Fibroblast of lung (primary cell): ENCODE data around the gene NT5DC3. TPM values are rescaled to one million over a fixed set of nuclear protein-coding genes. Genes with fewer than 3 reads are reported as not detected.
A peak's percentile ranks its signal among the peaks of the same experiment; 100 is the strongest.

Source experiments
- DNase-seq, 2 donors: peaks; one replicate each; pipeline versions ENCODE4 v3.0.0 to v3.0.0-alpha.2; 2010; ENCODE audit warnings: low read depth in 2 of 2
- H2AFZ ChIP-seq: 2 replicates; pipeline ENCODE4 v1.5.1; 2012; ENCODE audit warnings: low read length, control low read depth, inconsistent platforms
- H3K27ac ChIP-seq: 2 replicates; pipeline ENCODE4 v1.5.1; 2011; ENCODE audit warnings: low read length, control low read depth; ENCODE audit not compliant: insufficient read depth
- H3K27me3 ChIP-seq: 2 replicates; pipeline ENCODE4 v1.5.1; 2011; ENCODE audit warnings: mild to moderate bottlenecking, low read length; ENCODE audit not compliant: control insufficient read depth, insufficient read depth
- H3K36me3 ChIP-seq: 2 replicates; pipeline ENCODE4 v1.5.1; 2011; ENCODE audit warnings: low read length; ENCODE audit not compliant: control insufficient read depth, insufficient read depth
- H3K4me1 ChIP-seq: 2 replicates; pipeline ENCODE4 v1.5.1; 2011; ENCODE audit warnings: low read length; ENCODE audit not compliant: control insufficient read depth, insufficient read depth; ENCODE audit errors: extremely low read depth
- H3K4me2 ChIP-seq: 2 replicates; pipeline ENCODE4 v1.5.1; 2011; ENCODE audit warnings: low read length, control low read depth; ENCODE audit not compliant: insufficient read depth; ENCODE audit errors: extremely low read depth
- H3K4me3 ChIP-seq, 4 experiments: fragments of 200-600 bp in 1 of 4; sonication (generic) in 1 of 4; replicated peaks in 1 of 4; 2 replicates each; pipeline ENCODE4 v1.5.1; 2011 to 2016; ENCODE audit warnings: low read length in 4 of 4, low read depth in 3 of 4, mild to moderate bottlenecking in 3 of 4, control low read depth in 2 of 4, inconsistent platforms in 1 of 4, mixed read lengths in 1 of 4; ENCODE audit not compliant: insufficient read depth in 1 of 4; ENCODE audit errors: control extremely low read depth in 1 of 4
- H3K79me2 ChIP-seq: 2 replicates; pipeline ENCODE4 v1.5.1; 2012; ENCODE audit warnings: mild to moderate bottlenecking, low read length, inconsistent platforms; ENCODE audit not compliant: control insufficient read depth, insufficient read depth
- H3K9ac ChIP-seq: 2 replicates; pipeline ENCODE4 v1.5.1; 2011; ENCODE audit warnings: mild to moderate bottlenecking, low read length, control low read depth; ENCODE audit not compliant: insufficient read depth
- H3K9me3 ChIP-seq: 2 replicates; pipeline ENCODE4 v1.5.1; 2012; ENCODE audit warnings: low read depth, low read length; ENCODE audit not compliant: control insufficient read depth, insufficient read depth
- H4K20me1 ChIP-seq: 2 replicates; pipeline ENCODE4 v1.5.1; 2011; ENCODE audit warnings: low read length; ENCODE audit not compliant: control insufficient read depth, insufficient read depth; ENCODE audit errors: extremely low read depth
- EZH2 ChIP-seq: IDR thresholded peaks from 2 replicates; pipeline ENCODE4 v1.5.1; 2012; ENCODE audit warnings: low read length, control low read depth, mild to moderate bottlenecking; ENCODE audit errors: missing control alignments
- polyA plus RNA-seq, 2 donors: library from polyadenylated mRNA; depleted of rRNA in 1 of 2; stranded (reverse) in 1 of 2; unstranded in 1 of 2; fragments of >200 nt; gene quantifications; 2 replicates each; pipeline ENCODE4 v1.2.1, GENCODE V29; 2011 to 2012; ENCODE audit warnings: missing spikeins in 1 of 2
- total RNA-seq: library from RNA; depleted of rRNA; stranded (reverse); fragments of >200 nt; gene quantifications from 2 replicates; pipeline ENCODE4 v1.2.1, GENCODE V29; 2014
- TF ChIP-seq, protein P1 (sequence below), 2 donors: IDR thresholded peaks in 1 of 2; conservative IDR thresholded peaks in 1 of 2; 1 replicate in 1 of 2; 2 replicates in 1 of 2; pipeline ENCODE4 v1.5.1; 2011 to 2012; ENCODE audit warnings: low read length in 2 of 2, control low read depth in 1 of 2, inconsistent platforms in 1 of 2, low read depth in 1 of 2, mild to moderate bottlenecking in 1 of 2

The NT5DC3 gene
- total and polyA plus RNA-seq, 2 donors (not counting 1 experiment from before 2014, with no cell fraction given) = 4.1 to 10.4 TPM

DNA sequence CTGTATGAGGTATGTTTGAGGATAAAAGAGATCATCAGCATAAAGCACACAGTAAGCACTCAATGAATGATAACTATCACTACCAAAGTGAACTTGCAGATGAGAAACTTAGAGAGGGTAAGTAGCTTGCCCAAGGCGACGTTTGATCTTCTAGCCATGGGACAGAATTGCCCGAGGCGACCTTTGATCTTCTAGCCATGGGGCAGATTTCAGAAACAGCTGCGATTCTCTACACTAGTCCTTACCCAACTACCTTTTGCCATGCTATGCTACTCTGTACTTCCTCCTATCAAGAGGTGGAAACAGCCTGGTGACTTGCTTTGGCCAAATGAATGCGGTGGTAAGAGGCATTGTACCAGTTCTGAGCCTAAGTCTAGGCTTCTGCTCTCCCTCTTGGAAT lies 23.7 kb upstream of the NT5DC3 start:
- Histone ChIP-seq H3K4me3 (no peak overlapping the region), H3K4me1 (no peaks in the 10 kb centered on the region), H3K9ac (no peak overlapping the region), H3K36me3 (no peaks in the 10 kb centered on the region), H4K20me1 (no peaks in the 10 kb centered on the region), H3K27ac (no peak overlapping the region), H3K4me2 (no peak overlapping the region), H2AFZ (no peak overlapping the region), H3K9me3 (no peaks in the 10 kb centered on the region), H3K79me2 (no peaks in the 10 kb centered on the region), H3K27me3 (no peaks in the 10 kb centered on the region)
- DNase-seq = no peak
- TF ChIP-seq, protein P1, sequence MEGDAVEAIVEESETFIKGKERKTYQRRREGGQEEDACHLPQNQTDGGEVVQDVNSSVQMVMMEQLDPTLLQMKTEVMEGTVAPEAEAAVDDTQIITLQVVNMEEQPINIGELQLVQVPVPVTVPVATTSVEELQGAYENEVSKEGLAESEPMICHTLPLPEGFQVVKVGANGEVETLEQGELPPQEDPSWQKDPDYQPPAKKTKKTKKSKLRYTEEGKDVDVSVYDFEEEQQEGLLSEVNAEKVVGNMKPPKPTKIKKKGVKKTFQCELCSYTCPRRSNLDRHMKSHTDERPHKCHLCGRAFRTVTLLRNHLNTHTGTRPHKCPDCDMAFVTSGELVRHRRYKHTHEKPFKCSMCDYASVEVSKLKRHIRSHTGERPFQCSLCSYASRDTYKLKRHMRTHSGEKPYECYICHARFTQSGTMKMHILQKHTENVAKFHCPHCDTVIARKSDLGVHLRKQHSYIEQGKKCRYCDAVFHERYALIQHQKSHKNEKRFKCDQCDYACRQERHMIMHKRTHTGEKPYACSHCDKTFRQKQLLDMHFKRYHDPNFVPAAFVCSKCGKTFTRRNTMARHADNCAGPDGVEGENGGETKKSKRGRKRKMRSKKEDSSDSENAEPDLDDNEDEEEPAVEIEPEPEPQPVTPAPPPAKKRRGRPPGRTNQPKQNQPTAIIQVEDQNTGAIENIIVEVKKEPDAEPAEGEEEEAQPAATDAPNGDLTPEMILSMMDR (conservative IDR thresholded peaks at IDR 0.05 in 1 of 2, IDR thresholded peaks at IDR 0.05 in 1 of 2; ENCODE audit: low read depth in 1 of 2, low read length in 2 of 2) = no peak
- no peak for TF ChIP-seq EZH2

DNA sequence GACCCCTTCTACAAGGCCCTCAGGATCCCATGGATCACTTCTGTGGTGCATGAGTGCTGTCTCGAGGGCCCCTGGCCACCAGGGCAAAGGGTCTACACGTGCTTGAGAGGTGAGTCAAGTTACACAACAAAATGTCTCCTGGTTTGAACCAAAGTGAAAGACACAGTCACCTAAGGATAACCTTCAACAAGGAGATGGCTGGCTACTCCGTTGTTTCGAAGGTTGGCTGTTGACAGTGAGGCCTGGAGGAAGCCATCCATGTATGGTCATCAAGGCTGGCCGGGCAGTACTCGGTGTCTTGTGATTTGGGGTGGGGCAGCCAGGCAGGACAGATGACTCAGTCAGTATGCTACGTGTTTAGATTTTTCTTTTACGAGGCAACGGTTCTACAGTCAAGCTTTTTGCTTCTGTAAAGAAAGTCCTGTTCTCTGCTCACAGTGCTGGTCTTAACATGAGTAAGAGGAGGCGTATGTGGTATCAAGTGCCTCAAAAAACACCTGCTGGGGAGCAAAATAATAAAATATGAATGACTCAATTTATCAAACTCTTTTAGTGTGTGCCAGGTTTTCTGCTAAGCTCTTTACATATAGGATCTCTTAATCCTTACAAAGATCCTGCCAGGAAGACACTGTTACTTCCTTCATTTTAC lies 18.0 kb upstream of the NT5DC3 start:
- peak; percentile 97 to 99 for DNase-seq
- Histone ChIP-seq H4K20me1 (no peaks in the 10 kb centered on the region), H3K36me3 (no peaks in the 10 kb centered on the region), H3K27ac (peak overlapping the region; percentile 86), H3K79me2 (no peaks in the 10 kb centered on the region), H2AFZ (peak overlapping the region; percentile 89), H3K9me3 (no peaks in the 10 kb centered on the region), H3K4me2 (peak overlapping the region; percentile 25), H3K27me3 (no peaks in the 10 kb centered on the region), H3K4me1 (peaks cover 8% of the 10 kb centered on the region), H3K4me3 (no peak overlapping the region), H3K9ac (no peak overlapping the region)
- TF ChIP-seq, protein P1 (conservative IDR thresholded peaks at IDR 0.05 in 1 of 2, IDR thresholded peaks at IDR 0.05 in 1 of 2; ENCODE audit: low read depth in 1 of 2, low read length in 2 of 2) = peak in 1 of 2 donors; percentile 3
- TF ChIP-seq EZH2 = no peak

DNA sequence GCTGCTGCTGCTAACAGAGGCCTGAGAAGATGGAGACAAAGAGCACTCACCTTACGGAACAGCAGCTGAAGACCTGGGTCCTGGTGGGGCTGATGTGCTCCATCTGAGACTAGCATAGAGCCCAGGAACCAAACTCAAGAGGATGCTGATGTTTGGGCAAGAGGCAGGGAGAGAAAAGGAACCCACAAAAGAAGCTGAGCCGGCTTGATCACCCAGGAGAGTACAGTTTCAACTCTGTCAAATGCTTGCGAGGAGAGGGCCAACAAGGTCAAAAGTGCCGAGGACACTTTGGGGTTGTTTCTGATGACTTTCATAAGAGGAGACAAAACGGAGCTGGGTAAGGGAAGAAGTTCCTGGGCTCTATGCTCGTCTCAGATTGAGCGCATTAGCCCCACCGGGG lies 17.3 kb upstream of the NT5DC3 start:
- Histone ChIP-seq H3K4me1 (peaks cover 8% of the 10 kb centered on the region), H3K9ac (no peak overlapping the region), H3K27ac (peak overlapping the region; percentile 86), H3K9me3 (no peaks in the 10 kb centered on the region), H3K4me3 (no peak overlapping the region), H3K79me2 (no peaks in the 10 kb centered on the region), H3K36me3 (no peaks in the 10 kb centered on the region), H3K27me3 (no peaks in the 10 kb centered on the region), H4K20me1 (no peaks in the 10 kb centered on the region), H2AFZ (no peak overlapping the region), H3K4me2 (no peak overlapping the region)
- no peak for DNase-seq
- no peak for TF ChIP-seq EZH2
- TF ChIP-seq, protein P1 (conservative IDR thresholded peaks at IDR 0.05 in 1 of 2, IDR thresholded peaks at IDR 0.05 in 1 of 2; ENCODE audit: low read depth in 1 of 2, low read length in 2 of 2) = no peak
